Calu3 (cell line): ENCODE data around the gene NCBP1. TPM values are rescaled to one million over a fixed set of nuclear protein-coding genes. Genes with fewer than 3 reads are reported as not detected.

ENCODE experiments used
- BruUV-seq: library from RNA; stranded (reverse); fragments of 400-500 nt; replicated peaks from 2 replicates; lab custom pipeline; 2021; lab: Mats Ljungman, UMichigan
- CTCF ChIA-PET: fragments of 300-600 bp; sonication (Branson Sonifier 250); formaldehyde crosslinking; loops from one replicate; lab custom pipeline; 2022; ENCODE audit warnings: antibody characterized with exemption; lab: Charles Lee
- DNase-seq: peaks from one replicate; pipeline ENCODE4 v3.0.0; 2022
- H3K27ac Mint-ChIP-seq: one replicate; pipeline ENCODE4 v1.8.0; 2022; ENCODE audit warnings: mixed read lengths; ENCODE audit not compliant: unreplicated experiment
- H3K27me3 Mint-ChIP-seq: one replicate; pipeline ENCODE4 v1.8.0; 2022; ENCODE audit warnings: mixed read lengths; ENCODE audit not compliant: unreplicated experiment
- H3K36me3 Mint-ChIP-seq: one replicate; pipeline ENCODE4 v1.8.0; 2022; ENCODE audit warnings: mild to moderate bottlenecking, moderate library complexity, mixed read lengths; ENCODE audit not compliant: insufficient read depth, unreplicated experiment
- H3K4me1 Mint-ChIP-seq: one replicate; pipeline ENCODE4 v1.8.0; 2022; ENCODE audit warnings: mild to moderate bottlenecking, low read depth, mixed read lengths; ENCODE audit not compliant: unreplicated experiment
- H3K4me3 Mint-ChIP-seq: one replicate; pipeline ENCODE4 v1.8.0; 2022; ENCODE audit warnings: mild to moderate bottlenecking, low read depth, moderate library complexity, mixed read lengths; ENCODE audit not compliant: unreplicated experiment
- H3K9me3 Mint-ChIP-seq: one replicate; pipeline ENCODE4 v1.8.0; 2022; ENCODE audit warnings: low read depth, mixed read lengths; ENCODE audit not compliant: unreplicated experiment
- intact Hi-C: fragments of 100-400 bp; cut with micrococcal nuclease; formaldehyde crosslinking; loops from one replicate; pipeline ENCODE4 v1.10.0; 2022; ENCODE audit not compliant: unreplicated experiment
- total RNA-seq: library from RNA; stranded (reverse); gene quantifications from 2 replicates; pipeline ENCODE4 v1.2.3, GENCODE V29; 2022
- TF ChIP-seq, protein P1 (sequence below): fragments of 200-600 bp; IDR thresholded peaks from one replicate; pipeline ENCODE4 v1.8.0; 2022; ENCODE audit warnings: antibody characterized with exemption; ENCODE audit not compliant: unreplicated experiment

NCBP1 gene
- total RNA-seq, 1 experiment from 2014 or later = 32.2 TPM

DNA sequence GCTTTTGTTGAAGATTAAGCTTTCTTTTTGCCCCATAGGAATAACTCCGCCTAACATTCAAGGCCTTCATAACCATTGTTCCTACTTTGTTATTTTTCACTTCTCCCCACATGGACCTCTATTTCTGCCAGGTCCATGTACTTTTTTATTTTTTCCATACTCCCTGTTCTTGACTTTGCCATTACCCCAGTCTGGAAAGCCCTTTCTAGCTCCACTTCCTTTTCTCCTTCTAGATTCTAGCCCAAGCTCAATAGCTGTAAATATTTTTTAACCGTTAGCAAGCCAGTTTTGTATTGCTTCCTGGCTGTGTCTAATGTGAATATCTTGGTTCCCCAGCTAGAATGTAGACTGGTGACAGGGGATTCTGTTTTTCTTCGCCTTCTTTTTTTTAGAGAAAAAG is 26.1 kb downstream of the NCBP1 start:
- intact Hi-C loops = no loop called here
- no TSS peak for BruUV-seq
- CTCF ChIA-PET = no interaction called here
- no peaks in the 10 kb centered on the region for H3K4me1 Mint-ChIP-seq
- H3K4me3 Mint-ChIP-seq = no peak overlapping the region
- H3K36me3 Mint-ChIP-seq = peaks cover 33% of the 10 kb centered on the region
- no peaks in the 10 kb centered on the region for H3K27me3 Mint-ChIP-seq
- no peak for DNase-seq
- TF ChIP-seq, protein P1, sequence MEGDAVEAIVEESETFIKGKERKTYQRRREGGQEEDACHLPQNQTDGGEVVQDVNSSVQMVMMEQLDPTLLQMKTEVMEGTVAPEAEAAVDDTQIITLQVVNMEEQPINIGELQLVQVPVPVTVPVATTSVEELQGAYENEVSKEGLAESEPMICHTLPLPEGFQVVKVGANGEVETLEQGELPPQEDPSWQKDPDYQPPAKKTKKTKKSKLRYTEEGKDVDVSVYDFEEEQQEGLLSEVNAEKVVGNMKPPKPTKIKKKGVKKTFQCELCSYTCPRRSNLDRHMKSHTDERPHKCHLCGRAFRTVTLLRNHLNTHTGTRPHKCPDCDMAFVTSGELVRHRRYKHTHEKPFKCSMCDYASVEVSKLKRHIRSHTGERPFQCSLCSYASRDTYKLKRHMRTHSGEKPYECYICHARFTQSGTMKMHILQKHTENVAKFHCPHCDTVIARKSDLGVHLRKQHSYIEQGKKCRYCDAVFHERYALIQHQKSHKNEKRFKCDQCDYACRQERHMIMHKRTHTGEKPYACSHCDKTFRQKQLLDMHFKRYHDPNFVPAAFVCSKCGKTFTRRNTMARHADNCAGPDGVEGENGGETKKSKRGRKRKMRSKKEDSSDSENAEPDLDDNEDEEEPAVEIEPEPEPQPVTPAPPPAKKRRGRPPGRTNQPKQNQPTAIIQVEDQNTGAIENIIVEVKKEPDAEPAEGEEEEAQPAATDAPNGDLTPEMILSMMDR = no peak
- no peaks in the 10 kb centered on the region for H3K9me3 Mint-ChIP-seq
- no peak overlapping the region for H3K27ac Mint-ChIP-seq

DNA sequence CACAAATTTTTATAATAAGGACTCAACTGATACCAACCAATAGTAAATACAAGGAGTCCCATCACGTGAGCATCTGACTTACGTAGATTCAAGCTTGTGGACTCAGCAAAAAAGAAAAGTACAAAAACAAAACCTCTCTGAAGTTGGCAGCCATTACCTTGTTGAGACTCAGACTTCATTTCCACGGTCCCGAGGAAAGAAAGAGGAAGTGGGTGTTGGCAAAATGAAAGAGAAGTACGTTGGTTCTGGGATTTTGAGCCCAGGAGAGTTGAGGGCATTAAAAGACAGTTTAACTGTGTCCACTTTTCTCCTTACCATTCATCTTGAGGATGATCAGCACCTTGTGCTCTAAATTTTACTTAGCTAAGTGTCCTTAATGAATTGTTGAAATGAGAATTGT is 26.7 kb downstream of the NCBP1 start:
- H3K9me3 Mint-ChIP-seq = no peaks in the 10 kb centered on the region
- DNase-seq = no peak
- CTCF ChIA-PET = no interaction called here
- no peaks in the 10 kb centered on the region for H3K4me1 Mint-ChIP-seq
- TF ChIP-seq, protein P1 = no peak
- H3K27me3 Mint-ChIP-seq = no peaks in the 10 kb centered on the region
- BruUV-seq = no TSS peak
- no peak overlapping the region for H3K4me3 Mint-ChIP-seq
- H3K27ac Mint-ChIP-seq = no peak overlapping the region
- H3K36me3 Mint-ChIP-seq = peaks cover 28% of the 10 kb centered on the region
- intact Hi-C loops = no loop called here

DNA sequence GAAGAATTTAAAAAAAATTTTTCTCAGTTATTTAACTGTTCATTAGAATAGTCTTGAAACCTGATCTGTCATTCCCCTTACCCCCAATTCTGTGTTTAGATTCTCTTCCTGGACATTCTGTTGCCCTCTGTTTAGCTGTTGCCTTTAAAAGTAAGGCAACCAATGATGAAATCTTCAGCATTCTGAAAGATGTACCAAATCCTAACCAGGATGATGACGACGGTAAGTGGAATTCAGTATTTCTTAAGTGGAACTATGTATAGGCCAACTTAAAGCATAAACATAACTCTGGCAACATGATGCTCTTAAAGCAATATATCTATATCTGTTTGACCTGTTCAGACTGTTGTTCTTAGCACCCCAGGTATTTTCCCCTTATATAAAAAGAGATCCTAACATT is 27.2 kb downstream of the NCBP1 start:
- Mint-ChIP-seq H3K4me3 (no peak overlapping the region), H3K27me3 (no peaks in the 10 kb centered on the region), H3K4me1 (no peaks in the 10 kb centered on the region), H3K27ac (no peak overlapping the region), H3K9me3 (no peaks in the 10 kb centered on the region), H3K36me3 (peaks cover 28% of the 10 kb centered on the region)
- DNase-seq = no peak
- intact Hi-C loops = no loop called here
- TF ChIP-seq, protein P1 = no peak
- CTCF ChIA-PET = no interaction called here
- BruUV-seq = no TSS peak

DNA sequence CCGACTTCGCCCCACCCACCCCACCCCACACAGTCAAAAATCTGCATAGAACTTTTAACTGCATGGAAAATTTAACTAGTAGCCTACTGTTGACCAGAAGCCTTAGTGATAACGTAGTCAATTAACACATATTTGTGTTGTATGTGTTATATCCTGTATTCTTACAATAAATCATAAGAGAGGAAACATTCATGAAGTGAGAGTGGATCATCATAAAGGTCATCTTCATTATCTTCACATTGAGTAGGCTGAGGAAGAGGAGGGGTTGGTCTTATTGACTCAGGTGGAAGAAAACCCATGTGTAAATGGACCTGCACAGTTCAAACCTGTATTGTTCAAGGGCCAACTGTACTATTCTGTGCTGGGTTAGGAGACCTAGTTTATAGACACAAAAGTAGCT is 32.1 kb downstream of the NCBP1 start:
- TF ChIP-seq, protein P1 = no peak
- Mint-ChIP-seq H3K9me3 (no peaks in the 10 kb centered on the region), H3K27ac (no peak overlapping the region), H3K27me3 (no peaks in the 10 kb centered on the region), H3K36me3 (peaks cover 17% of the 10 kb centered on the region), H3K4me1 (no peaks in the 10 kb centered on the region), H3K4me3 (no peak overlapping the region)
- BruUV-seq = no TSS peak
- DNase-seq = no peak
- CTCF ChIA-PET = no interaction called here
- intact Hi-C loops = no loop called here
